HL-60/S4 treated with retinoic acid at 250 ng/mL for 4 days and 3 days (cell line): ENCODE results near the gene KRTAP10-1.

Experiments used
- in situ Hi-C: fragments of 300-500 bp; cut with MboI; formaldehyde crosslinking; loops from 2 replicates; pipeline ENCODE4 v1.7.0; 2022; ENCODE audit warnings: low sequenced_read_pairs

KRTAP10-1 gene

DNA sequence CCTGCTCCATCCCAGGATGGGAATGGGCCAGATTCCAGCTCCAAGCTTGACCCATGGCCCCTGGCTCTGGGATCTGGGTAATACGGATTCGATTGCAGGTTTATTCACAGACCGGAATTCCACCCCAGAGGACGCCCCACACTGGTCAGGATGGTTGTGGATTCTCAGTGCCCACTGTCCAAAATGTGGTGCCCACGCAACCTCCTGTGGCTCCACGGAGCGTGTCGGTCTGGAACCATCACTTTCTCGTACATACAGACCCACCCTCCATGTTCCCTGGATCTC is 31.6 kb downstream of the KRTAP10-1 start:
- in situ Hi-C loops, result loop anchor here (25.0 kb wide), 2 partner anchors 279 to 429 kb away; partner anchors contain the start of gene SLX9

DNA sequence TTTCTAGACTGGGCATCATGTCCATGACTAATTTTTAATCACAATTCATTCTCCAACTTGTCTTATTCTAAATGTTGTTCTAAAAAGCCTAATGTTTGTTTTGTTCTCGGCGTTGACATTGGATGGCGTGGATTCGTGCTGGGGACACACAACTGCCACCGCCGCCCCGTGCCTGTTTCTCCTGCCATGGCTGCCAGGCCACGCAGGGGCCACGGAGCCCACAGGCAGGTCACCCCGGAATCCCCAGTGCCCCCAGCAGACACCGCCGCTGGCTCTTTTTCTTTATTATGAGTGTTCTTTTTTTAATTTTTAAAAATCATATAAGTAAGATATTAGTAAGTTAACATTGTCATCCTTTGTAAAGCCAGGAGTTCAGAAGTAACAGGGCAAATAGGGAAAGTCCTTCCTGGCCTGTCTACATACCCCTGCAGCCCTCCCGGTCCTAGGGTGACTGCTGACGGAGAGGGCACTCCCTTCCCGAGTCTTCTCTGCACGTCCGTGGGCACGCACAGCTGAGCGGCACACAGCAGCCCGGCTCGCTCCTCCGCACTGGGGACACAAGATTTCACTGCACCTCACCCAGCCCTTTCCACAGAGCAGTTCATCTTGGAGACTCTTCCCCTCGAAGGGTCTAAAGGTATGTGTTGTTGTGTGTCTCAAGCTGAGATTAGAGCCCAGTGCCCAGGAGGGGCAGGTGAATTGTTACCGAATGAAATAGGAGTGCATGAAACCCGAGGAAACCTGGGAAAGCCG is 32.1 kb downstream of the KRTAP10-1 start:
- in situ Hi-C loops, result loop anchor here (25.0 kb wide), 2 partner anchors 279 to 429 kb away; partner anchors contain the start of gene SLX9

DNA sequence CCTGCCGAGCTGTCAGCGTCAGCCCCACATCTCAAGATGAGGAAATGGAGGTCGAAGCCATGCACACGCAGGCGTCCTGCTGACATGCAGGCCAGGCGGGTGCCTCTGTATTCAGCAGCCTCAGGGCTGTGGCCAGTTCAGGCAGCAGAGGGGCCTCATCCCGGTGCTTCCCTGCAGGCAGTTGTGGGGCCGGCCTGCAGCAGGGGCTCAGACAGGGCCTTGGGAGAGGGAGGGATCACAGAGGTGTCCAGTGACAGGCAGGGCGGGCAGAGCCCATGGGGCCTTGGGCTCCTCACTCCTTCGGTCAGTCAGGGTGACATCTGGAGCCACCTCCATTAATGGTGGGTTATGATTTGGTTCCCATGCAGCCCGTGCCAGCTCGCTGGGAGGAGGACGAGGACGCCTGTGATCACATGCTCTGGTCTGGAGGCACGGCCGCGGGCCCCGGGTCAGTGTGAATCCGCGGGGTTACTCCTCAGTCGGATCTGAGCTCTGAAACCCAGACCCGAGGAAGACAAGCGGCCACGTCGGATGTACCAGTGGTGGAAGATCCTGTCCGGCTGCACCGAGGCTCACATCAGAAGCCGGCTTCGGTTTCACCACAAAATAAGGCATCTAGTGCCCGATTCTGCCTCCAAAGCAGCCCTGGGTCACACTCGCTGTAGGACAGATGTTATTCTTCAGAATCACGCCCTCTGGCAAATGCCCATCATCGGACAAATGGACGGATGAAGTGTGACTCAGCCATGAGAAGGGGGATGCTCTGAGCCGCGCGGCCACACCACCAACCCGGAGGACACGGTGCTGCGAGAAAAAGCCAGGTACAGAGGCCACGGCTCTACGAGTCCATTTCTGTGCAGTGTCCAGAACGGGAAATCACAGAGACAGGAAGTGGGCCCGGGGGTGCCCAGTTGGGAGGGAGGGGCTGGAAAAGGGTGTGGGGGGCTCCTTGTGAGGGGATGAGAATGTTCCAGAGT is 33.4 kb downstream of the KRTAP10-1 start:
- in situ Hi-C loops, result loop anchor here (25.0 kb wide), 2 partner anchors 281 to 431 kb away; partner anchors contain the start of gene SLX9

DNA sequence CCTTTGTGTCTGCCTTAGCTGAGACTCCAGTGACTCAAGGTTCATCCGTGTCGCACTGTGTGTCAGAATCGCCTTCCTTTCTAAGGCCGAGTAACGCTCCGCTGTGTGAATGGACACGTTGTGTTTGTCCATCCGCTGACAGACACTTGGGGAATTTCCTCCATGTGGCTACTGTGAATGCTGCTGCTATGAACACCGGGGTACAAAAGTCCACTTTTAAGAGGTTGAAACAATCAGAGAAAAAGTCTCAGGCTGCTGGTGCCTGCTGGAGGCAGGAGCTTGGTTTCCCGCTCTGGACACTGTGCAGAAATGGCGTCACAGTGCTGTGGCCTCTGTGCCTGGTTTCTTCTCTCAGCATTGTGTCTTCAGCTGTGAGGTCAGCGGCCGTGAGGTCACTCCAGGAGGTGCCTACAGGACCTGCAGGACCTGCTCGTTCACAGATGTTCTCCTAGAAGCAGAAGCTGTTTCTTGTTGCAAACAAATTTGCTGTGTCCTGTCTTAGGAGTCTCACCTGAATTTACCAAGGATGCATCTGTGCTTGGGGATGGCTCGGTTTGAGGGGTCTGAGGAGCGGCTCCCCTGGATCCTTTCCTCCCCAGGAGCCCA is 34.2 kb downstream of the KRTAP10-1 start:
- in situ Hi-C loops, result loop anchor here (25.0 kb wide), 2 partner anchors 282 to 432 kb away; partner anchors contain the start of gene SLX9

DNA sequence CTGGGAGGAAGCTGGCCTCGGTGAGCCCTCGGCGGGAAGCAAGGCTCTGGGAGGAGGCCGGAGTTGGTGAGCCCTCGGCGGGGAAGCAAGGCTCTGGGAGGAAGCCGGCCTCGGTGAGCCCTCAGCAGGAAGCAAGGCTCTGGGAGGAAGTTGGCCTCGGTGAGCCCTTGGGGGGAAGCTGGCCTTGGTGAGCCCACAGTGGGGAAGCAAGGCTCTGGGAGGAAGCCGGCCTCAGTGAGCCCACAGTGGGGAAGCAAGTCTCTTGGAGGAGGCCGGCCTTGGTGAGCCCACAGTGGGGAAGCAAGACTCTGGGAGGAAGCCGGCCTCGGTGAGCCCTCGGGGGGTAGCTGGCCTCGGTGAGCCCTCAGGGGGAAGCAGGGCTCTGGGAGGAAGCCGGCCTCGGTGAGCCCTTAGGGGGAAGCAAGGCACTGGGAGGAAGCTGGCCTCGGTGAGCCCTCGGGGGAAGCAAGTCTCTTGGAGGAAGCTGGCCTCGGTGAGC is 36.0 kb downstream of the KRTAP10-1 start:
- in situ Hi-C loops, result loop anchor here (25.0 kb wide), 2 partner anchors 283 to 433 kb away; partner anchors contain the start of gene SLX9

DNA sequence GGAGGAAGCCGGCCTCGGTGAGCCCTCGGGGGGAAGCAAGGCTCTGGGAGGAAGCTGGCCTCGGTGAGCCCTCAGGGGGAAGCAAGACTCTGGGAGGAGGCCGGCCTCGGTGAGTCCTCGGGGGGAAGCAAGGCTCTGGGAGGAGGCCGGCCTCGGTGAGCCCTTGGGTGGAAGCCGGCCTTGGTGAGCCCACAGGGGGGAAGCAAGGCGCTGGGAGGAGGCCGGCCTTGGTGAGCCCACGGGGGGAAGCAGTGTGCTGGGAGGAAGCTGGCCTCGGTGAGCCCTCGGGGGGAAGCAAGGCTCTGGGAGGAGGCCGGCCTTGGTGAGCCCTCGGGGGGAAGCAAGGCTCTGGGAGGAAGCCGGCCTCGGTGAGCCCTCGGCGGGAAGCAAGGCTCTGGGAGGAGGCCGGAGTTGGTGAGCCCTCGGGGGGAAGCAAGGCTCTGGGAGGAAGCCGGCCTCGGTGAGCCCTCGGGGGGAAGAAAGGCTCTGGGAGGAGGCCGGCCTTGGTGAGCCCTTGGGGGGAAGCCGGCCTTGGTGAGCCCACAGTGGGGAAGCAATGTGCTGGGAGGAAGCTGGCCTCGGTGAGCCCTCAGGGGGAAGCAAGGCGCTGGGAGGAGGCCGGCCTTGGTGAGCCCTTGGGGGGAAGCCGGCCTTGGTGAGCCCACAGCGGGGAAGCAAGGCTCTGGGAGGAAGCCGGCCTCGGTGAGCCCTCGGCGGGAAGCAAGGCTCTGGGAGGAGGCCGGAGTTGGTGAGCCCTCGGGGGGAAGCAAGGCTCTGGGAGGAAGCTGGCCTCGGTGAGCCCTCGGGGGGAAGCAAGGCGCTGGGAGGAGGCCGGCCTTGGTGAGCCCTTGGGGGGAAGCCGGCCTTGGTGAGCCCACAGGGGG is 36.7 kb downstream of the KRTAP10-1 start:
- in situ Hi-C loops, result loop anchor here (25.0 kb wide), 2 partner anchors 284 to 434 kb away; partner anchors contain the start of gene SLX9

DNA sequence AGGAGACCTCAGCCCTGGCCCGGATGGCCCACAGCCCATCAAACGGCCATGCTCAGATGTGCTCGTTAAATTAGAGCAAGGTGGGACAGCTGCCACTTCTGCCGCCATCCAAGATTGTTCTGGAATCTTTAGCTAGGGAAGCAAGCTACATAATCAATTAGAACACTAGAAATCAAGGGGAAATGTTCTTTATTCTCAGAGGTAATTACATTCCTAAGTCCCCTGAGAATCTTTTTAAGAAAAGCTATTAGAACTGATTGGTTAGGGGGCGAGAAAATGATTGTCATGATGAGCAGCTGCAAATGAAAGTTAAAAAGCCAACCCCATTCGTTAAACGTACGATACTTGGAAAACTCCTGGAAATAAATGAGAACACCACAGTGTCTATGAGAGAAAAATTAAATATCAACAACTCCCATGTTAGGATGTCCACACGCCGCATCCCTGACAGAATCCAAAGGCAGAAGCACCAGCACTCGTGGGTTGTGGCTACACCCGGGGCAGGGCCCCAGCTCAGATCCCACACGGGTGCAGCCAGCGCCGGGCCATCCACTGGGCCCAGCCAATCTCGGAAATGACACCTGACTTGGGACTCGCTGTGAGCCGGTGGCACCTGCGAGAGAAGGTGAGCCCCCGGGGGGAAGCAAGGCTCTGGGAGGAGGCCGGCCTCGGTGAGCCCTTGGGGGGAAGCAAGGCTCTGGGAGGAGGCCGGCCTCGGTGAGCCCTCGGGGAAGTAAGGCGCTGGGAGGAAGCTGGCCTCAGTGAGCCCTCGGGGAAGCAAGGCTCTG is 37.6 kb downstream of the KRTAP10-1 start:
- in situ Hi-C loops, result loop anchor here (25.0 kb wide), 2 partner anchors 285 to 435 kb away; partner anchors contain the start of gene SLX9

DNA sequence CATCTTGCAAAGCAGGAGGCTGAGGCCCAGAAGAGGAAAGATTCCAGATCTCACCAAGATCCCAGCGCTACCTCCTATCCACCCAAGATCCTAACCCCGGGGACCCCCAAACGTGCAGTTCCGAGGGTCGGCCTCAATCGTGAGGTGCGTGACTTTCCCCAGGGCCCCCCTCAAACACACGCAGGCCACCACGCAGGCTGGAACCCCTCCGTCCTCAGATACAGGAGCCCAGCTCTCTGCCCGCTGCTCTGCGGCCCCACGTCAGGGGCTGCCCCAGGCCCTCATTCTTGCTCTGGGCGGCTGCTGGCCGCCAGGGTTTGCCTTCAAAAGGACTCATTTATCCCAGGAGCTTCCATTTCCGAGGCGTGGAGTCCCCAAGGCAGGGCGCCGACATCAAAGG is 39.9 kb downstream of the KRTAP10-1 start:
- in situ Hi-C loops, result loop anchor here (25.0 kb wide), 2 partner anchors 287 to 437 kb away; partner anchors contain the start of gene SLX9

DNA sequence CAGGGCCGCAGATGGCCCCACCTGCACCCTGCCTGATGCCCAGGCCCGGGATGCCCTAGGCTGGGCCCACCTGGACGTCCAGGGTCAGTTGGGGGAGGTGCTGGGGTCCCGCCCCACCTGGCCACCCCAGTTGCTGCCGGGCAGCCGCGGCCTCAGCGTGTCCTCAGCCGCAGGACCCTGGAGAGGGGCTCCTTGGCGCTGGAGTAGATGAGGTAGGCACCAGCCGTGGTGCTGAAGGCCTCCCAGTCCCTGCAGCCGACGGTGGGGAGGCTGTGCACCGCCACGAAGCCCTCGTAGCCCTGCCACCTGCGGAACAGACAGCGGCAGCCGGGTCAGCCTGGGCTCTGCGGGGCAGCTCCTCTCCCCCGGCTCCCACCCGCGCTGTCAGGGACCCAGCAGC is 40.4 kb downstream of the KRTAP10-1 start:
- in situ Hi-C loops, result loop anchor here (25.0 kb wide), 2 partner anchors 288 to 438 kb away; partner anchors contain the start of gene SLX9

DNA sequence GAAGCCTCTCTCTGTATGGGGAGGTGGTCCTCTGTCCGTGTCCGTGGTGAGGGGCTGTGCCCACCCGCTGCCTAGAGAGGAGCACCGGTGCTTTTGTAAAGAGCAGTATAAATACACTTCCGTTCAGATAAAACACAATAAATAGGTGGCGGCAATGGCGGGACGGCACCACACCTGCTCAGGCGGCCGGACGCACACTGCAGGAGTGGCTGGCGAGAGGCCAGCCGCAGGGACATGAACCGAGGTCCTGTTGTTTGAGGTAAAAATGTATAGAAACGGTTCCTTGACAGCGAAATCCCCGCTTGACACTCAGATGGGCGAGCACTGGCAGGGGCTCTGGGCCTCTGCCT is 40.8 kb downstream of the KRTAP10-1 start:
- in situ Hi-C loops, result no loop called here

DNA sequence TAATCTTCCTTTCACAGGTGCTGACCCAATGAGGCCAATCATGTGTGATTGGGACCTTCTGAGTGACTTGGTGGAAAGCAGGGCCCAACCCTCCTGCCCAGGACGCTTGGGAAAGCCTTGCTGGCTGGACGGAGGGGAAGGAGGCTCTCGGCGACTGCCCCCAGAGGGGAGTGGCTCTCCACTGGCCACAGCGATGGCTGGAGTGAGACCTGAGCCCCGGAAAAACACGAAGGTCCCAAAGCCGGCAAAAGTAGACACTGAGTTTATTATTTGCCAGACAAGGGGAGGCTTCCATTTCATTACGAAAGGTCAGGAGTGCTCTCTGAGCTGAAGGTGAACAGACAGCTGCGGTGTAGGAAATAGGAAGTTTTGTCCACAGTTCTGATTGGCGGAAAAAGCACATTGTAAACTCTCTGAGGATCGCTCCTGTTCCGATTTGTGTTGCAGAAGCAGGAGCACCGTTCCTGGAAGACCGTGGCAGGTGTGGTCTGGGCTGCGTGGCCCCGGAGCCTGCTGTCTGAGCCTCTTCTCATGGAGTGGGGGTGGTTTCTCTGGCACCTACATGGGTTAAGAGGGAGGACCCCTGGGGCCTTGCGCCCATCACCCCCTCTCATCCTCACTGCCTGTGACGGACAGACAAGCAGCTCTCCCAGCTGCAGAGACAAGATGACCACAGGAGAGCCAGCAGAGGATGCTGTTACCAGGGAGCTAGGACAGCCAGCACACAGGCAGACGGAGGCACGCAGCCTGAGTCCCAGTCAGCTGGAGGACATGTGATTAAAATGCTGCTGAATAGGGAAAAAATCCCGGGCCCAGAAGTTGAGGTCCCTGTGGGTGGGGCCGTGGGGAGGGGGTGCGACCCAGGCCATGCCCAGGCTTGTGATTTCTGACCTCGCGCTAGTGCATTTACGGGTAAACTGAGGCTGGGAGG is 41.5 kb downstream of the KRTAP10-1 start:
- in situ Hi-C loops, result no loop called here

DNA sequence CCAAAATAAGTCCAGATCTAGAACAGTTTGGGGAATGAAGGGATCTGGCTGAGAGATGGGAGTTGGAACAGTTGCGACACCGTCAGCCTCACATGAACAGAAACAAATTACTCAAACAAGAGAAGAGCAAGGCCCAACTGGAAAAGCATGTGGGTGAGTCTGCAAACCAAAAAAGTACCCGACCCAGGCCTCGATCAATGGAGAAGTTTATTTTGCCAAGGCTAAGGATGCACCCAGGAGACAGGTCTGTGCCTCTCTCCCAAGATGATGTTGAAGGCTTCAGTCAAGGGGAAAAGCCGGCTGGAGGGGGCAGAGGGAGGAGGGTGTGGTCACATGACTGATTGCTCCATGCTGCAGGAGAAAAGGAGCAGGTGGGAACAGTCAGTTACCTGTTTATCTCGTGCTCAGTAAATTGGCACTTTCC is 42.3 kb downstream of the KRTAP10-1 start:
- in situ Hi-C loops, result no loop called here

DNA sequence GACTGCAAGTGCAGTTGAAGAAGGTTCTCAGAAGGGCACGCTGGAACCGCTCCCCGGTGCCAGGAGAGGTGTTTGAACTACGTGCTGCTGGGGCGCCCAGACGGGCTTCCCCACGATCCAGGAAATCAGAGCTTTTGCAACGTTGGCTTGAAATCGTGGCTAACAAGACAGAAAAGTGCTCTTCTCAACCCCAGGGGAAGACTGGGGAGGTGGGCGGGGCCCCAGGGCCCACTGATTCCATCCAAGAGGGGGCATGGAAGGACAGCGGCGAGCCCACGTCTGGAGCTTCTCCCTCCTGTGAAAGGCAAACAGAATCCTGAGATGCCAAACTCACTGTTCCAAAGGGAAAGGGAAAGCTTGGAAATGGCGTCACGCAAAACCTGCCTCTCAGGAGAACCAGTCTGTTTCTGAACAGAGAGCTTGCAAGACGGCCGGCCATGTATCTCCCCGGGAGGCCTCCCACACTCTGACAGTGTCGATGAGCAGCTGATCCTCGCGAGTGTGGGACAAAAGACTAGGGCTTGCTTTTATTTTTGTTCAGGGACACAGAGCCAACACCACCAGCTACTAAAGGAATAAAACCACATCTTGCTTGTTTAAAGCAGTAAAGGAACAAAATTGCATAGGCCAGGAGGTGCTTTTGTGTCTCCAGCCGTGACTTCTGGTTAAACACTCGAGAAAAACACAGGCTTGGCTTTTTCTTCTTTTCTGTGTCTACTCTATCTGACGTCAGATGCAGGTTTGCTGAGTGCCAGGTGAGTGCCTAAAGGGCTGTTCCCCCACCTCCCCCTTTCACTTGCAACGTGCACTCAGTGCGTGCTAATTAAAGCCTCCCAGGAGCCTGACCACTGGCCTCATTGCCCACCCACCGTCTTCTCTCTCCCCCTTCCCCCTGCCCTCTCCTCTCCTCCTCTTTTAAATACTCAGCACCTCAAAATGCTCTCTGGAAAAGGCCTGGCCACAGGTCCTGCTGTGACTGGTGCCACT is 43.1 kb downstream of the KRTAP10-1 start:
- in situ Hi-C loops, result no loop called here

DNA sequence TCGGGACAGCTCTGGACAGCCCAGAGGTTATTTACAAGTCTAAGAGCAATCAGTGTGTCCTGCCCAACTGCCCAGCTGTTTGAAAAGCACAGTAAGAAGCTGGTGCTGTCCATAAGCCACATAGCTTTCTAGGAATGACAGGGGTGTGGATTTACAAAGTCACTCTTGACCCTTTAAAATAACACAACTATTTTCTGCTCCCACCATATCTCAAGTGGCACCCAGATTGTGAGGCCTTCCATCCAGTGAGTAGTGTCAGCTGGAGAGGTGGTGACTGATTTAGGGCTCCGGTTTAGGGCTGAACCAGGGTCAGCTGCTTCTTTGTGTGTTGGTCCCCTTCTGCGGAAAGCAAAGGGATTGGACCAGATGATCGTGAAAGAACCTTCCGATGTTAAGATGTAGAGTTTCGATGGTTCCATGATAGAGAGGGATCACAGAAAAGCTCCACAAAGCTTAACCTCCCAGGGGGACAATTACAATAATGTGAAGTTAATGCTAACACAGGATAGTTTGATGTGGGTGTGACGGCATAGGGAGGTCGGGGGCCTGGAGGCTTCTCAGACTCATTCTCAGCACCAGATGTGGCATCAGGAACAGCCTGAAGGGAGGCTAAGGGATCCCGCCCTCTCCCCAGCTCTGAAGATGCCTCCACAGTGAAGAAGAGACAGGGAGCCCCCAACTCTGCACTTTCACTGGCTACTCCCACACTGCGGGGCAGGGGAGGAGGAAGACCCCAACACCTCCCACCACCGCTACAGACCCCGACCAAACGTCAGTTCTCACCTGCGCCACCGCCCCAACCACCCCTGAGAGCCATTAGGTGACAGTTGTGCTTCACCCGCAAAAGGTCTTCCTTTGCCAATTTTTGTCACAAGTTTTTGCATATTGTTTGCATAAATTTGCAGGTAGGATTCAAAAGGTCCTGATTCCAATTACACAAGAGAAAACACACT is 44.1 kb downstream of the KRTAP10-1 start:
- in situ Hi-C loops, result no loop called here

DNA sequence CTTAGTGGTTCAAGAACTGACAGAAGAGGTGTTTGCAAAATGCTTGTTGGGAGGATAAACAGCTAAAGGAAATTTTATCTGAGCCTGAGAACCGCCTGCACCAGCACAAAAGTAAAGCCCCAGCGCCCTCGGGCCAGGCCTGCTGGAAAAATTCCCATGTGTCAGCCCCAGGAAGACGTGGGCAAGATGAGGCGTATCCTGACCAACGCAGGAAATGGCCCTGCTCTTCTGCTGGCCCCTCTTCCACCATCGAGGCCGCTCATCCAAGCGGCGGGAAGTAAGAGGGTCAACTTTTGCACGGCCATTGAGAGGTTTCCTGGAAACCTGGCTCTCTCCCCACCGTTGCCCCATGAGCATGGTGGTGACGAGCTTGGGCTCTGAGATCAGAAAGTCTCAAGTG is 45.0 kb downstream of the KRTAP10-1 start:
- in situ Hi-C loops, result no loop called here

DNA sequence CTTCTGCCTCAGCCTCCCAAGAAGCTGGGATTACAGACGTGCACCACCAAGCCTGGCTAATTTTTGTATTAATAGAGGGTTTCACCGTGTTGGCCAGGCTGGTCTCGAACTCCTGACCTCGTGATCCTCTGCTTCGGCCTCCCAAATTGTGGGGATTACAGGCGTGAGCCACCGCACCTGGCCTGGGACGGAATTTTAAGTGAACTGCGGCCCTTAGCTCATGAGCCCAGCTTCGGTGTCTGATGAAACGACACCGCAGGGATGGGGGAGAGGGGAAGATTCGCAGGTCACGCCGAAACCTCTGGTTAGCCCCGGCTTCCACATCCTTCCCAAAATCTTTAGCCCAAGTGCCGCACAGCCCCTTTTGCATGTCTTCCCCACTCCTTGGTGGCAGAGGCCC is 45.6 kb downstream of the KRTAP10-1 start:
- in situ Hi-C loops, result no loop called here
